Measurements from ENCODE around the gene FAM107B. TPM values are rescaled to one million over a fixed set of nuclear protein-coding genes. Genes with fewer than 3 reads are reported as not detected.

The FAM107B gene
- total RNA-seq, 1 donor, result 30.0 TPM

DNA sequence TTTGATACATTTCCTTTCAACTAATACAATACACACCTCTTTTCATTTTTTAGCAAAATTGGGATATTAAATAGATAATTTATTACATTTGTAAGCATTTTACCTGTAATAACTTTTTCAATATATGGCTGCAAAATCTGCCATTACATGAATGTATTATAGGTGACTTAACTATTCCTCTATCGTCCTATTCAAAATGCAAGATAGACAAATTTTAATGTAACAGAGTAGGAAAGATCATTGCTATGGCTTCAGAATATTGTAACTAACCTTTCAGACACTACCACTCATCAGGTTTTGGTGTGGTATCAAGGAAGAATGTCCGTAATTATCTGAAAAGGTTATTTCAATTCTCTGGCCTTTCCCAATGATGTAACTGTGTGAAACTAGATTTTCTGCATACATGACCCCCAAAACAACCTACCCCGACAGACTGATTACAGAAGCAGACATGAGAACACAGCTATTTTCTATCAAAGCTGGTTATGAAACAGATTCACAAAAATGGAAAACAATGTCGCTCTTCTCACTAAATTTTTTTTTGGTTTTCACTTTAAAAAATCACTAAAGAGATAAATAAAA, 211.2 kb downstream of the FAM107B start:
- H2AFZ ChIP-seq (ENCODE audit: low read length), result no peak overlapping the region
- H3K79me2 ChIP-seq (ENCODE audit: insufficient read depth, low read length), result peaks cover 62% of the 10 kb centered on the region
- peaks cover 7% of the 10 kb centered on the region for H3K4me1 ChIP-seq (ENCODE audit: insufficient read depth, low read length)
- H3K36me3 ChIP-seq (ENCODE audit: insufficient read depth, low read length), result no peaks in the 10 kb centered on the region
- no peak overlapping the region for H3K4me2 ChIP-seq (ENCODE audit: insufficient read depth, low read length)
- no peak overlapping the region for H3K27ac ChIP-seq (ENCODE audit: low read depth, low read length)
- TF ChIP-seq, protein P1, sequence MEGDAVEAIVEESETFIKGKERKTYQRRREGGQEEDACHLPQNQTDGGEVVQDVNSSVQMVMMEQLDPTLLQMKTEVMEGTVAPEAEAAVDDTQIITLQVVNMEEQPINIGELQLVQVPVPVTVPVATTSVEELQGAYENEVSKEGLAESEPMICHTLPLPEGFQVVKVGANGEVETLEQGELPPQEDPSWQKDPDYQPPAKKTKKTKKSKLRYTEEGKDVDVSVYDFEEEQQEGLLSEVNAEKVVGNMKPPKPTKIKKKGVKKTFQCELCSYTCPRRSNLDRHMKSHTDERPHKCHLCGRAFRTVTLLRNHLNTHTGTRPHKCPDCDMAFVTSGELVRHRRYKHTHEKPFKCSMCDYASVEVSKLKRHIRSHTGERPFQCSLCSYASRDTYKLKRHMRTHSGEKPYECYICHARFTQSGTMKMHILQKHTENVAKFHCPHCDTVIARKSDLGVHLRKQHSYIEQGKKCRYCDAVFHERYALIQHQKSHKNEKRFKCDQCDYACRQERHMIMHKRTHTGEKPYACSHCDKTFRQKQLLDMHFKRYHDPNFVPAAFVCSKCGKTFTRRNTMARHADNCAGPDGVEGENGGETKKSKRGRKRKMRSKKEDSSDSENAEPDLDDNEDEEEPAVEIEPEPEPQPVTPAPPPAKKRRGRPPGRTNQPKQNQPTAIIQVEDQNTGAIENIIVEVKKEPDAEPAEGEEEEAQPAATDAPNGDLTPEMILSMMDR (IDR thresholded peaks at IDR 0.05; ENCODE audit: extremely low read depth, low read depth, low read length), result no peak
- no peak overlapping the region for H3K4me3 ChIP-seq (ENCODE audit: insufficient read depth, low read length)
- H4K20me1 ChIP-seq (ENCODE audit: insufficient read depth, low read length), result no peaks in the 10 kb centered on the region
- H3K27me3 ChIP-seq (ENCODE audit: insufficient read depth, low read length), result no peaks in the 10 kb centered on the region
- no peak for DNase-seq (ENCODE audit: insufficient read length, low spot score, missing footprints)
- H3K9me3 ChIP-seq (ENCODE audit: low read depth, low read length), result no peaks in the 10 kb centered on the region

DNA sequence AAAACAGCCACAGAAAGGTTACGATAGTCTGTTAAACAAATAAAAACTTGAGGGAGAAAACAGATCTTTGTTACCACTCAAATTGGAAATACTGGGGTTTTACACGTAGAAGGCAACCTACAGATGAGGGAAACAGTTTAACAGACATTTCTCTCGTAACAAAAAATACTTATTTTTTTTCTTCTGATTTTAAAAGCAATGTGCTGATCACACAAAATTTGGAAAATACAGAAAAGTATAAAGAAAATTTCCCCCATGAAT, 211.7 kb downstream of the FAM107B start:
- Histone ChIP-seq H2AFZ (ENCODE audit: low read length) (no peak overlapping the region), H4K20me1 (ENCODE audit: insufficient read depth, low read length) (no peaks in the 10 kb centered on the region), H3K27me3 (ENCODE audit: insufficient read depth, low read length) (no peaks in the 10 kb centered on the region), H3K79me2 (ENCODE audit: insufficient read depth, low read length) (peaks cover 63% of the 10 kb centered on the region), H3K4me1 (ENCODE audit: insufficient read depth, low read length) (peaks cover 7% of the 10 kb centered on the region), H3K4me3 (ENCODE audit: insufficient read depth, low read length) (no peak overlapping the region), H3K27ac (ENCODE audit: low read depth, low read length) (no peak overlapping the region), H3K9me3 (ENCODE audit: low read depth, low read length) (no peaks in the 10 kb centered on the region), H3K4me2 (ENCODE audit: insufficient read depth, low read length) (no peak overlapping the region), H3K36me3 (ENCODE audit: insufficient read depth, low read length) (no peaks in the 10 kb centered on the region)
- no peak for DNase-seq (ENCODE audit: insufficient read length, low spot score, missing footprints)
- TF ChIP-seq, protein P1 (IDR thresholded peaks at IDR 0.05; ENCODE audit: extremely low read depth, low read depth, low read length), result no peak

DNA sequence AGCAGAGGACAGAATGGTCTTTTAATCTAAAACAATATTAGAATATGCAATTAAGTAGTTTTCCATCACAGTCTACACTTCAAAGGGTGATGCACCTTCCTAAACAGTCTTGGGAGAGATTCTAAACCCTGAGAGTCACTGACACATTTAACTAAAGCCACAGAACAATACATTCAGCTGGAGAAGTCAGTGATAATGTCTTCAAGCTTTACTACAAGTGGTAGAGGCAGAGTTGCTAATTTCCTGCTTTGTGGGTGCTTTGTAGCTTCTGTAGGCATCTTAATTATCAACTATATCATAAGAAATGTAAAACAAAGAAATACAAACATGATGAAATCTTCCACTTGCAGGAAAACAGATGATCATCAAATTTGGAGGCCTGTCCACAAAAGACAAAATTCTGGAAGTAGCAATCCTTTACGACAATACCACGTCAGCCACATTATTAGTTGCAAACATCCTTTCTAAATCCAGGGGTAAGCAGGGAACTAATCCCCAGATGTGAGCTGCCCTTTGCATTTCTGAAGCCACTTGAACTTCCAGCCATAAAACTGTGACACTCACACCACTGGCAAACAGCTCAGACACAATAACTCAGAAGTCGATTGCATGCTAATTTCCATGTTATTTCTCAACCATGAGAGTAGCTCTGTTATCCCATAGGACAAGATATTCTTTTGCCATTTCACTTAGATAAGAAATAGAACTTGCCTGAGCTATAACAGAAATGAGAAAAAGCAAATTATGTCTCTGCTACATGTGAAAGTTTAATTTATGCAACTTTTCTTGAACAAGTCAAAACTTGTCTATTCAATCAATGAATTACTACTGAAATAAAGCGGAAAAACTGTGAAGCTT, 212.2 kb downstream of the FAM107B start:
- Histone ChIP-seq H2AFZ (ENCODE audit: low read length) (no peak overlapping the region), H4K20me1 (ENCODE audit: insufficient read depth, low read length) (no peaks in the 10 kb centered on the region), H3K4me2 (ENCODE audit: insufficient read depth, low read length) (no peak overlapping the region), H3K27ac (ENCODE audit: low read depth, low read length) (no peak overlapping the region), H3K9me3 (ENCODE audit: low read depth, low read length) (no peaks in the 10 kb centered on the region), H3K36me3 (ENCODE audit: insufficient read depth, low read length) (no peaks in the 10 kb centered on the region), H3K79me2 (ENCODE audit: insufficient read depth, low read length) (peaks cover 63% of the 10 kb centered on the region), H3K4me3 (ENCODE audit: insufficient read depth, low read length) (no peak overlapping the region), H3K4me1 (ENCODE audit: insufficient read depth, low read length) (peaks cover 7% of the 10 kb centered on the region), H3K27me3 (ENCODE audit: insufficient read depth, low read length) (no peaks in the 10 kb centered on the region)
- DNase-seq (ENCODE audit: insufficient read length, low spot score, missing footprints), result no peak
- TF ChIP-seq, protein P1 (IDR thresholded peaks at IDR 0.05; ENCODE audit: extremely low read depth, low read depth, low read length), result no peak

All from osteoblast (primary cell).